Superior temporal gyrus (tissue), 1 donor: ENCODE data around the gene CXCL5.
"Not testable (repeated sequence)": the region's sequence is repeated elsewhere in the genome, so short reads cannot be mapped to it uniquely, and the experiment has no call there.

Source experiments
- DNase-seq: peaks from one replicate; pipeline ENCODE4 v3.0.0-alpha.2; 2016; ENCODE audit errors: extremely low spot score

CXCL5 gene

GRCh38 chr4:73970945-73971344 is 27.5 kb downstream of the CXCL5 start:
- no peak for DNase-seq

- no peak for DNase-seq
Measured at GRCh38 chr4:73970011-73970410, 28.5 kb downstream of the CXCL5 start.

GRCh38 chr4:73967866-73968265 is 30.6 kb downstream of the CXCL5 start:
- no peak for DNase-seq

- DNase-seq, result no peak
Measured at GRCh38 chr4:73964862-73965611, 33.4 kb downstream of the CXCL5 start.

- no peak for DNase-seq
Measured at GRCh38 chr4:73962724-73963123, 35.8 kb downstream of the CXCL5 start.

GRCh38 chr4:73959041-73959440 is 39.4 kb downstream of the CXCL5 start:
- not testable (repeated sequence) for DNase-seq

DNA sequence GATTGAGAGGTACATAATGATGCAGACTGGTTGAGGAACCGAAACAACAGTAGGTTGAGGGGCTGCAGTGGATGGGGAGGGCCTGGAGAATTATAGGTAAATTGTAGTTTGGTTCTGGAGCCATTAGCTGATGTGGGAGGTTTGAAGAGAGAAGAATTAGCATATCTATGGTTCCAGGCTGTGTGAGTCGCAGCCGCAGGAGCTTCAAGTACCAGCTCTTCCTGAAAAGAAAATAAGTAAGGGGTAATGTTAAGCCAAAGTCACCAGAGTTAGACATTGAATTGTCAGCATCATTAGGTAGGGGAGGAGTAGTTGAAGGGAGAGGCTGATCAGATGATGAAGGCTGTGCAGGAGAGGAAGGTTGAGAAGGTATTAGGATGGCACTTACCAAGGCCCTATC is 46.1 kb downstream of the CXCL5 start:
- no peak for DNase-seq

- not testable (repeated sequence) for DNase-seq
Measured at GRCh38 chr4:73950376-73950920, 48.0 kb downstream of the CXCL5 start.

DNA sequence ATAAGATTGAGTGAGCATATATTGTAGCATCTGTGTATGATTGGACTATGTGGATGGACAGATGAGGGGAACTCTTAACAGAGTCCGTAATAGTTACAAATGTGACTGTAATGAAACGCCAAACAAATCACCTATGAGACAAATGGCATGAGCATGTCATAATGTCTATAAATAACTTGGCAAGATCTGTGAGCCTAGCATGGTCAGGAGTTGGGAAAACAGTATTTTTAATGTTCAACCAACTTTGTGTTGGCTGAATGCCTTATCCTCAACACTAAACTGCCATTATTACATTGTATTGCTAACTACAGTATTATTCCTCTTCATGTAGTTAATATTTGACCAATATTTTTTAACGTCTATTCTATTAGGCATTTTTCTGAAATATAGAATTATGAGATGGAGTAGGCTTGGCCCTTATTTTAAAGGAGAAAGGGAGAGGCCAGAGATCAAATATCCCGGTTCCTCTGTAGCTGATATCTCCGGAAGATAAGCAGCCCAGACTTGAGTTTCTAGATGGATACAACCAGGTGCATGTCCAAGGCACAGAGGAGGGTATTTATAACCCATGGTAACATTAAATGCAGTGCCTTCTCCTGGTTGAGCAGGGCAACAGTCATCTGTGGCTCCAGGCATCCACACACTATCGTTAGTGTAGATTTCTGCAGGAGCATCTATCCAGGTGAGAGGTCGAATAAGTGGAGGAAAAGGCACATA is 49.3 kb downstream of the CXCL5 start:
- DNase-seq, result no peak

GRCh38 chr4:73948291-73948690 is 50.2 kb downstream of the CXCL5 start:
- no peak for DNase-seq

- no peak for DNase-seq
Measured at GRCh38 chr4:73947239-73947985, 51.1 kb downstream of the CXCL5 start.

DNA sequence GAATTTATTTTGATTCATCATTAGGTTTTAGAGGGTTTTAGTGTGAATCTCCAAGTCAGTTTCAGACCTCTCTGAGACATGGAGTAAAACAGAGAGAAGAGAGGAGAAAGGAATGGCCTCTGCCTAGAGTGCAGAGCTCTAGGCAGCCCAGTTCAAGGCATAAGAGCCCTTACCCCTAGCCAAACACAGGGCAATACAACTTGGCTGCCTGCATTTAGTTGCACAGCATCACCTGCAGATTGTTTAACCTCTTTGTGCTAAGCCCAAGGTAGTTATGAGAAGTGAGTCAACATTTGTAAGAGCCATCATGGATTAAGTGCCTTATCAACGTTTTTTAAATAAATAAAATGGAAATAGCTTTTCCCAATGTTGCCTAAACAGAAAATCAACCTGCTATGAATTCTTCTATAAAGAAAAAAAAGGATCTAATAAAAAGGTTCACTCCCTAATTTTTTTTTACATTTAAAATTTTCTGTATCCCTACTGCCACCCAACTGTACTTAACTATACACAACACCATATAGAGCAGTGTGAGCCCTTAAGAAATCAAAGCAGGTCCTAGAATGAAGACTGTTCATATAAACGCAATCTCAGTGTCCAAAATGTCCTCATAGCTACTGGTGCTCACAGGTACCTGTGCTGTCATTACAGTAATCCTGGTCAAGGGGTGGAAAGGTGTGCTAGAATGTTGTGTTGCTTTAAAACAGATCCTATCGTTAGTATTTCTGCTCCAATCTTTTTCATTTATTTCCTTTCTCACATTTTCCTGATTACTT is 52.6 kb downstream of the CXCL5 start:
- no peak for DNase-seq
